Left cardiac atrium (tissue), 4 donors: ENCODE measurements around the gene EYS. TPM values are rescaled to one million over a fixed set of nuclear protein-coding genes. Genes with fewer than 3 reads are reported as not detected.
"Not testable (repeated sequence)": the region's sequence is repeated elsewhere in the genome, so short reads cannot be mapped to it uniquely, and the experiment has no call there.

Source experiments
- ATAC-seq, 2 donors: fragments of 200-7000 bp; cut with Tn5 transposase; one replicate each; pipeline ENCODE4 v1.9.1; 2020; ENCODE audit warnings: mild to moderate bottlenecking in 2 of 2, moderate library complexity in 2 of 2
- DNase-seq: peaks from one replicate; pipeline ENCODE4 v3.0.0-alpha.2; 2020
- intact Hi-C, 2 donors: fragments of 100-400 bp; cut with DNase I; formaldehyde crosslinking; loops; one replicate each; pipeline versions ENCODE4 v1.14.1 to v1.15.1; 2022 to 2023
- total RNA-seq, 2 donors: library from RNA; stranded (reverse); fragmentation: NEBNext Ultra II Directional; extraction: Animal tissue kit (Norgen Biotek cat#: 25700); gene quantifications; one replicate each; pipeline ENCODE4 v1.2.1, GENCODE V29; 2021
- donor health status: DM: no; HTN: yes; CAD: no.
- donor health status: DM: no; HTN: yes; CAD: no; lungs with severe emphysema.
- donor health status: DM: yes; HTN: yes; CAD: no.
- donor health status: Dilated cardiomyopathy.

EYS gene
- total RNA-seq, 2 donors from 2014 or later, result 0.44 TPM; not detected in 1

- ATAC-seq (no peak), DNase-seq (no peak)
- intact Hi-C loops, result no loop called here
Observed at GRCh38 chr6:63816982-63817436, 1890.0 kb downstream of the EYS start.

DNA sequence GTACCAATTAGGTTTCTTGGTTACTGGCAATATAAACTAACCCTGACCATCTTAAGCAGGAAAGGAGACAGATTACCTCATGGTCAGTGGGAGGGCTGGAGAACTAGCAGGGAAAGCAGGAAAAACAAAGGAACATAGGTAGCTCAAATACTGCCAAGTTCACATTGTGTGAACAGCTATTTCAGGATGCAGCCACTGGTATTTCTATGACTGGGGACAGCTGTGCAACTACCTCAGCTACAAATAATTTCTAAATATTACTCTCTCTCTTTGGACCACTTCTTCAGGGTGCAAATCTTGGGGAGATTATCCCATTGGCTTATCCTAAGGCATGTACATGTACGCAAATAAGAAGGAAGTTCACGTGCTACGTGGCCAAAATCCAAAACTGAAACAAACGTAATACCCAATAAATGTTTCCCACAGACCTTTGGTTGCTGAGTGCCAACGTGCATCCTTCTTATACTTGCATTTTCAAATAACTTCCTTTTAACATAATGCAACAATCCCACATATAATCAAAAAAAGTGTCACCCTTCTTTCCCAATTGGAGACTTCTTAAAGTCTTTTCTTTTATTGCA, 1890.5 kb downstream of the EYS start:
- DNase-seq (no peak), ATAC-seq (no peak)
- intact Hi-C loops, result no loop called here

- intact Hi-C loops, result no loop called here
- no peak for ATAC-seq
- DNase-seq, result no peak
Observed at GRCh38 chr6:63814459-63814858, 1892.6 kb downstream of the EYS start.

GRCh38 chr6:63813566-63814120, 1893.4 kb downstream of the EYS start:
- intact Hi-C loops, result no loop called here
- no peak for ATAC-seq
- DNase-seq, result no peak

GRCh38 chr6:63808576-63808975, 1898.5 kb downstream of the EYS start:
- intact Hi-C loops, result no loop called here
- DNase-seq, result no peak
- no peak for ATAC-seq

GRCh38 chr6:63807056-63807455, 1900.0 kb downstream of the EYS start:
- ATAC-seq (no peak), DNase-seq (no peak)
- intact Hi-C loops, result no loop called here

- DNase-seq (no peak), ATAC-seq (no peak)
- intact Hi-C loops, result no loop called here
Observed at GRCh38 chr6:63806573-63806913, 1900.5 kb downstream of the EYS start.

GRCh38 chr6:63805808-63806572, 1901.0 kb downstream of the EYS start:
- intact Hi-C loops, result no loop called here
- DNase-seq, result no peak
- peak in 1 of 2 donors; percentile 77 for ATAC-seq

DNA sequence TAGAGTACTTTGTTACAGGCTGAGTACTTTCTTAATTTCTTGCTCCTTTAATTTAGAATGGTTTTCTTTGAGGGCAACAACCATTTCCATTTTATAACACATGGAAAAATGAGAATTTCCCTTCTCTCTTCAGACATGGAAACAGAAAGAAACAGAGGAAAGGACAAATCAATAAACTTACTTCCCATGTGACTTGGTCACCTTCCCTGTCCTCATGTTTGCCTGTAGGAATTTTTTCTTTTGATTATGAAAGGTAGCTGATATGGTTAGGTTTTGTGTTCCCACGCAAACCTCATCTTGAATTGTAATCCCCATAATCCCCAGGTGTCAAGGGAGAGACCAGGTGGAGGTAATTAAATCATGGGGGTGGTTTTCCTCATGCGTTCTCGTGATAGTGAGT, 1901.7 kb downstream of the EYS start:
- ATAC-seq (no peak), DNase-seq (no peak)
- intact Hi-C loops, result no loop called here

GRCh38 chr6:63804381-63804956, 1902.6 kb downstream of the EYS start:
- no peak for DNase-seq
- intact Hi-C loops, result no loop called here
- peak in 1 of 2 donors; percentile 71 for ATAC-seq

DNA sequence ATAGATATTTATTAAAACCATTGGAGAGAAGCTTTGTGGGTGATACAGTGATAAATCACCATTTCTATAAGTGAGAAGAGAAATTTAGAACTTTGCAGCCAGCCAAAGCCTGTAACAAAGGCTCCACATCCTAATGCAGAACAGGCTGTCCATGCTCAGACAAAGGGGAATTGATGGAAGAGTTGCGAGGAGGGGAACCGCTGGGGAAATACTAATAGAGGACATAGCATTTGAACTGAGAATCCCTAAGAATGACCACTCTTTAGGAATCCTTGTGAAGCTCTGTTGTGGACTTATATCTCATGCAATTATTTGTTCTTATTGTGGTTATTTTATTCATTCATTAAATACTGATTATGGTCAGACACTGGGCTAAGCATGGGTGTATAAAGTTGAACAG, 1903.7 kb downstream of the EYS start:
- ATAC-seq (no peak), DNase-seq (no peak)
- intact Hi-C loops, result no loop called here

GRCh38 chr6:63802606-63803206, 1904.3 kb downstream of the EYS start:
- DNase-seq, result no peak
- intact Hi-C loops, result no loop called here
- no peak for ATAC-seq

DNA sequence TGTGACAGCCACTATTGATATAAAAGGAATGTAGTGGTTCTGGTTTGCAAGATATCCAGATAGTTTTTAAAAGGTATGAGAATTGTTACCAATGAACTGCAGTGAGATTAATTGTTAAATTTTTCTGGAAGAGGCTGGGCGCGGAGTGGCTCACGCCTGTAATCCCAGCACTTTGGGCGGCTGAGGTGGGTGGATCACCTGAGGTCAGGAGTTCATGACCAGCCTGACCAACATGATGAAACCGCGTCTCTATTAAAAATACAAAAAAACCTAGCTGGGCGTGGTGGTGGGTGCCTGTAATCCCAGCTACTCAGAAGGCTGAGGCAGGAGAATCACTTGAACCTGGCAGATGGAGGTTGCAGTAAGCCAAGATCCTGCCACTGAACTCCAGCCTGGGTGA, 1906.6 kb downstream of the EYS start:
- DNase-seq, ATAC-seq, intact Hi-C loops: not testable (repeated sequence)

DNA sequence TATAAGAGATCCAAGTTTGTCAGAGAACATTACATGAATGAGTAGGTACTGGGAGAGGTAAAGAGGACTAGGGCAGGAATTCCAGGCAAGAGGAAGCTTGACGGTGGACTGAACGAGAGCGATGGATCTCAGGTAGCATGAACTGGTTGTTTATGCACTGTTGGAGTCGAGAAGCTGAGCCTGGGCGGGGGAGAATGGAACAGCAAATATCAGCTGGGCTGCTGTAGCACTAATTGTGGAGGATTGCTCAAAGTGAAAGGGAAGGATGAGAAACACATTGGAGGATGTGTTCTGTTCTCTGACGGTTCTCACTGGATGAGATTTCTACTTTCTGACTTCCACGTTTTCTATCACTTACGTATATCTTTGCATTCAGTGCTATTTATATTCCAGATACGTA, 1907.2 kb downstream of the EYS start:
- intact Hi-C loops, result no loop called here
- DNase-seq (no peak), ATAC-seq (no peak)

DNA sequence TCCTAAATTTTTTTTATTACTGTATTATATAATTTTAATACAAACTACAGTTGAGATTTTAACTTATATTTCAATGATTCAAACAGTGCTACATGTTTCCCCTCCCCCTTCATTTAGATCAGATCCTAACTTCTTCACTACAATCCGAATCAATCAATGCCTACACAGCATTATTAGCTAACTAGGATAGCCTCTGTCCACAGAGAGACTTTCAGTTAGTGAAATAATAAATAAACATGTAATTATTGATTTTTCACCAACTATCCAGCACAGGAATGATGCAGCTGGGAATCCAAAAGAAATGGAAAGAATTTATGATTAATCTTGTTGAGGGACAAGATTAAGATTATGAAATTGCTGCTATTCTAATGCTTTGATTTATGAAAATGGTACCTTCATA, 1907.7 kb downstream of the EYS start:
- DNase-seq (no peak), ATAC-seq (no peak)
- intact Hi-C loops, result no loop called here

DNA sequence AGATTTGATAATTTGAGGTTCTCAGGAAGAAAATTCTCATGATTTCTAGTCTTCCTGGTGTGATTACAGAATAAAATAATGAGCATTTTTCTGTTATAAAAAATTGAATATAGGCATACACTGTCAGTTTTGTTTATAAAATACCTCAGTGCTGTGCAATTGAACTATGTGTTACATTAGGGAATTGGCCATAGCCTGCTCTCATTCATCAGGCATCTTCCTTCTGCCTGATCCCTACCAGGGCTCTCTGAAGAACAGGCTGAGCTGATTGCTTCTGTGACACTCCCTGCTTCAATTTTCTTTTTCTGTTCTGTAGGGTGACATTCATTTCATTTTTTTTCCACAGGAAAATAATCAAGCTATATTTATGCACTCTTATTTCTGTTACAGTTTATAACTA, 1908.6 kb downstream of the EYS start:
- no peak for ATAC-seq
- intact Hi-C loops, result no loop called here
- no peak for DNase-seq

- no peak for DNase-seq
- no peak for ATAC-seq
- intact Hi-C loops, result no loop called here
Observed at GRCh38 chr6:63797721-63798120, 1909.3 kb downstream of the EYS start.

DNA sequence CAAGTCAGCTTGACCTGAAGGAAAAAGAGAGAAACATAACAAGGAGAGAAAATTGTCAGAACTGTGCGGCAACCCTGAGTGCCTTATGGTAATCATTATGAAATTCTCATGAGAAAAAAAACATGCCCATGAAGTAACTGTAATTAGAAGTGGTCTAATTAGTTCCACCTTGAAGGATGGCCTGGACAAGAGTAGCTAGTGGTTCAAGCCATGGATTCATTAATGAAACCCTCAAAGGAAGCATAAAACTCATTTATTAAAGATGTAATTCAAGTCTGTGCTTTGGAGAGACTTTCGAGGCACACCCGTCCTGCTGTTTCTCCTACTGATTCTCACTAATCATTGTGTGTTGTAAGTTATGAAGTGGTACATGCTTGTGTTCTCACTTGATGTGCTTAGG, 1911.2 kb downstream of the EYS start:
- intact Hi-C loops, result no loop called here
- no peak for DNase-seq
- no peak for ATAC-seq

DNA sequence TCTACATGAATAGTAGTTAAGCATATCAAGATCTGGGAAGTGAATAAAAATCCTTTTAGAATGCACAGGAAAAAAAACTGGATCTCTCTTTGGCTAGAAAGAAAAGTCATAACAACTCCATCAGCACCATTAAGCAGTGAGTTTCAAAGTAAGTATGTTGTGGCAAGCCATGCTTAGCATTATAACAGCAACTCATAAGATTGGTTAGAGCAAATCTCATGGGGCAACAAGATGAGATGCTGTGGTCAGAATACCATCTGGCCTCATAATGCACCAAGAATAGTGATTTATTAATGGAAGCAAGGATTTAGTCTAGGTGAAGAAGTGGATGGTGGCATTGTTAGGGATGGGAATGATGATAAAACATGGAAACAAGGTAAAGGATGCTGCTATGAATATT, 1912.0 kb downstream of the EYS start:
- DNase-seq, result no peak
- intact Hi-C loops, result no loop called here
- no peak for ATAC-seq

DNA sequence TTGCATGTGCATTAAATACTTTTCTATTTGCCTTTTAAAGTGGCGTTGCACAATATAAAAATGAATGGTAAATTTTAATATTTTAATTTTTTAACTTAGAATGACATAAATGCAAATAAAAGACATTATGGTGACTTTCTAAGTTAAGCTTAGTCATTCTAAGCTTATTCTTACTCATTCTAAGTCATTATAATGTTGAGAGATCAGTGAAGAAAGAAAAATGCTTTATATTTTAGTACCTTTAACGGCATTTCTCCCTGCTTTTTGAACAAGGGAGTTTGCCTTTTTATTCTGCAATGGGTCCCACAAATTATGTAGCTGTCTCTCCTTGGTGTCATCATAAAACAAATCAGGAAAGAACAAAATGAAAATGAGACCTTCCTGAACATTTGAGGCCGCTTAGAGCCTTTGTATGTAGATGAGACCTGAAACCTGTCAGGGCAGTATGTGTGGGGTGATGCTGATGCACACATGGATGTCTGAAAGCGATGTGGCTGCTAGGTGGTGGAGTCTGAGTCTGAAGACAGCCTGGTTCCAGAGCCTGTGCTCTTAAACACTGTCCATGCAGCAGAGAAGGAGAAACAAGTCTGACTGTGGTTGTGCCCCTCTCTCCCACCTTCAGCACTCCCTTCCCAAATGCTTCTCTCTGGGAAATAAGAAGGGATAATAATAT, 1913.4 kb downstream of the EYS start:
- intact Hi-C loops, result no loop called here
- DNase-seq (no peak), ATAC-seq (no peak)
